DND-41 (cell line): Measurements from ENCODE around the gene MACROD2.

Experiments
- ATAC-seq: fragments of 200-7000 bp; cut with Tn5 transposase; 3 replicates; pipeline ENCODE4 v1.9.1; 2021; ENCODE audit warnings: low read depth; ENCODE audit not compliant: insufficient read depth
- DNase-seq: peaks from one replicate; pipeline ENCODE4 v3.0.0-alpha.2; 2020
- H2AFZ ChIP-seq: 2 replicates; pipeline ENCODE4 v1.6.0; 2012; ENCODE audit warnings: low read depth, low read length
- H3K27ac ChIP-seq: 2 replicates; pipeline ENCODE4 v1.5.1; 2012; ENCODE audit warnings: low read length, inconsistent platforms
- H3K27me3 ChIP-seq: fragments of 200-600 bp; sonication (generic); 2 replicates; pipeline ENCODE4 v1.6.0; 2012; ENCODE audit warnings: low read length, mild to moderate bottlenecking, inconsistent platforms; ENCODE audit not compliant: insufficient read depth, poor library complexity
- H3K36me3 ChIP-seq: 2 replicates; pipeline ENCODE4 v1.5.1; 2012; ENCODE audit warnings: low read length, inconsistent platforms; ENCODE audit not compliant: insufficient read depth
- H3K4me1 ChIP-seq: 2 replicates; pipeline ENCODE4 v1.5.1; 2012; ENCODE audit warnings: mild to moderate bottlenecking, low read length; ENCODE audit not compliant: insufficient read depth
- H3K4me2 ChIP-seq: 2 replicates; pipeline ENCODE4 v1.6.0; 2012; ENCODE audit warnings: mild to moderate bottlenecking, moderate library complexity, low read length, inconsistent platforms; ENCODE audit not compliant: insufficient read depth
- H3K4me3 ChIP-seq, 2 experiments: fragments of 200-600 bp in 1 of 2; shearing (Covaris generic) in 1 of 2; 2 replicates each; pipeline ENCODE4 v1.5.1; 2012 to 2016; ENCODE audit warnings: inconsistent platforms in 2 of 2, low read length in 2 of 2, mild to moderate bottlenecking in 2 of 2, low read depth in 1 of 2, moderate library complexity in 1 of 2
- H3K79me2 ChIP-seq: 2 replicates; pipeline ENCODE4 v1.6.0; 2012; ENCODE audit warnings: low read length, inconsistent platforms; ENCODE audit not compliant: insufficient read depth
- H3K9ac ChIP-seq: 2 replicates; pipeline ENCODE4 v1.6.0; 2012; ENCODE audit warnings: low read depth, mild to moderate bottlenecking, inconsistent platforms, low read length, moderate library complexity
- H3K9me3 ChIP-seq: 2 replicates; pipeline ENCODE4 v1.5.1; 2012; ENCODE audit warnings: low read length, moderate library complexity, mild to moderate bottlenecking, inconsistent platforms; ENCODE audit not compliant: insufficient read depth, severe bottlenecking
- H4K20me1 ChIP-seq: 2 replicates; pipeline ENCODE4 v1.6.0; 2012; ENCODE audit warnings: low read length; ENCODE audit not compliant: insufficient read depth
- CTCF ChIP-seq: IDR thresholded peaks from 2 replicates; pipeline ENCODE4 v1.5.1; 2012; ENCODE audit warnings: borderline replicate concordance, low read length, moderate library complexity, mild to moderate bottlenecking; ENCODE audit not compliant: poor library complexity, severe bottlenecking; ENCODE audit errors: extremely low read depth
- EZH2 ChIP-seq: IDR thresholded peaks from 3 replicates; pipeline ENCODE4 v1.6.1; 2012; ENCODE audit warnings: borderline replicate concordance, low read depth, mild to moderate bottlenecking, moderate library complexity, low read length, inconsistent platforms; ENCODE audit not compliant: severe bottlenecking

Gene MACROD2

GRCh38 chr20:14521016-14521415, 525.7 kb downstream of the MACROD2 start:
- no peak overlapping the region for H3K4me2 ChIP-seq
- no peak overlapping the region for H3K27ac ChIP-seq
- no peaks in the 10 kb centered on the region for H3K9me3 ChIP-seq
- no peak overlapping the region for H2AFZ ChIP-seq
- no peak for DNase-seq
- no peak for ATAC-seq
- H3K4me1 ChIP-seq, result no peaks in the 10 kb centered on the region
- no peak overlapping the region for H3K9ac ChIP-seq
- no peak overlapping the region for H3K4me3 ChIP-seq
- H4K20me1 ChIP-seq, result no peaks in the 10 kb centered on the region
- TF ChIP-seq CTCF, result no peak
- no peak for TF ChIP-seq EZH2
- peaks cover 11% of the 10 kb centered on the region for H3K27me3 ChIP-seq
- H3K79me2 ChIP-seq, result no peaks in the 10 kb centered on the region
- H3K36me3 ChIP-seq, result no peaks in the 10 kb centered on the region

- TF ChIP-seq CTCF, result no peak
- TF ChIP-seq EZH2, result no peak
- Histone ChIP-seq H3K27ac (no peak overlapping the region), H3K79me2 (no peaks in the 10 kb centered on the region), H3K36me3 (no peaks in the 10 kb centered on the region), H2AFZ (no peak overlapping the region), H3K4me3 (no peak overlapping the region), H4K20me1 (no peaks in the 10 kb centered on the region), H3K4me1 (no peaks in the 10 kb centered on the region), H3K4me2 (no peak overlapping the region), H3K9ac (no peak overlapping the region), H3K27me3 (peaks cover 11% of the 10 kb centered on the region), H3K9me3 (no peaks in the 10 kb centered on the region)
- DNase-seq (no peak), ATAC-seq (no peak)
These were observed 526.1 kb downstream of the MACROD2 start for GRCh38 chr20:14521436-14521835.

GRCh38 chr20:14522595-14522994, 527.3 kb downstream of the MACROD2 start:
- Histone ChIP-seq H3K27me3 (peaks cover 11% of the 10 kb centered on the region), H3K4me1 (no peaks in the 10 kb centered on the region), H3K9me3 (no peaks in the 10 kb centered on the region), H3K79me2 (no peaks in the 10 kb centered on the region), H3K27ac (no peak overlapping the region), H3K4me2 (no peak overlapping the region), H3K4me3 (no peak overlapping the region), H3K36me3 (no peaks in the 10 kb centered on the region), H3K9ac (no peak overlapping the region), H4K20me1 (no peaks in the 10 kb centered on the region), H2AFZ (no peak overlapping the region)
- DNase-seq, result no peak
- ATAC-seq, result no peak
- TF ChIP-seq EZH2 (no peak), CTCF (no peak)

- DNase-seq (no peak), ATAC-seq (no peak)
- TF ChIP-seq EZH2, result no peak
- TF ChIP-seq CTCF, result no peak
- Histone ChIP-seq H3K4me3 (no peak overlapping the region), H3K9me3 (no peaks in the 10 kb centered on the region), H4K20me1 (no peaks in the 10 kb centered on the region), H3K79me2 (no peaks in the 10 kb centered on the region), H3K27ac (no peak overlapping the region), H3K36me3 (no peaks in the 10 kb centered on the region), H3K27me3 (peaks cover 11% of the 10 kb centered on the region), H3K4me2 (no peak overlapping the region), H2AFZ (no peak overlapping the region), H3K9ac (no peak overlapping the region), H3K4me1 (no peaks in the 10 kb centered on the region)
These were observed 527.8 kb downstream of the MACROD2 start for GRCh38 chr20:14523090-14523489.
